Liver (tissue), 3 donors: ENCODE data around the gene KIAA0513.

ENCODE experiments used
- ATF3 ChIP-seq: IDR thresholded peaks from 2 replicates; pipeline ENCODE4 v1.6.1; 2016; ENCODE audit warnings: antibody characterized with exemption
- CTCF ChIP-seq: fragments of 150-350 bp; IDR thresholded peaks from 2 replicates; pipeline ENCODE4 v1.5.1; 2017; ENCODE audit warnings: improper control_type of control experiment, low read depth, low read length; ENCODE audit not compliant: missing input control
- EGR1 ChIP-seq, 2 donors: IDR thresholded peaks; 2 replicates each; pipeline ENCODE4 v1.6.1; 2016 to 2018; ENCODE audit warnings: antibody characterized with exemption in 2 of 2, low read depth in 2 of 2
- FOXA1 ChIP-seq: IDR thresholded peaks from 2 replicates; pipeline ENCODE4 v1.6.1; 2016; ENCODE audit warnings: antibody characterized with exemption
- GABPA ChIP-seq, 2 donors: IDR thresholded peaks in 1 of 2; conservative IDR thresholded peaks in 1 of 2; 2 replicates each; pipeline ENCODE4 v1.6.1; 2016; ENCODE audit warnings: antibody characterized with exemption in 2 of 2, mild to moderate bottlenecking in 1 of 2, moderate library complexity in 1 of 2
- HNF4G ChIP-seq: IDR thresholded peaks from 2 replicates; pipeline ENCODE4 v1.6.1; 2016; ENCODE audit warnings: antibody characterized with exemption
- JUND ChIP-seq, 2 donors: IDR thresholded peaks; 2 replicates each; pipeline ENCODE4 v1.6.1; 2016; ENCODE audit warnings: antibody characterized with exemption in 2 of 2
- MAX ChIP-seq: IDR thresholded peaks from 2 replicates; pipeline ENCODE4 v1.6.1; 2016; ENCODE audit warnings: antibody characterized with exemption
- RAD21 ChIP-seq, 2 donors: IDR thresholded peaks; 2 replicates each; pipeline ENCODE4 v1.6.1; 2016; ENCODE audit warnings: antibody characterized with exemption in 2 of 2, mild to moderate bottlenecking in 2 of 2
- REST ChIP-seq: IDR thresholded peaks from 2 replicates; pipeline ENCODE4 v1.6.1; 2016; ENCODE audit warnings: antibody characterized with exemption, mild to moderate bottlenecking
- SP1 ChIP-seq: IDR thresholded peaks from 2 replicates; pipeline ENCODE4 v1.6.1; 2018; ENCODE audit warnings: antibody characterized with exemption, mild to moderate bottlenecking
- TAF1 ChIP-seq: conservative IDR thresholded peaks from 2 replicates; pipeline ENCODE4 v1.6.1; 2016; ENCODE audit warnings: antibody characterized with exemption, mild to moderate bottlenecking
- YY1 ChIP-seq: IDR thresholded peaks from 2 replicates; pipeline ENCODE4 v1.6.1; 2016; ENCODE audit warnings: antibody characterized with exemption, mild to moderate bottlenecking
- donor health status: healthy.
- donor health status: healthy.

DNA sequence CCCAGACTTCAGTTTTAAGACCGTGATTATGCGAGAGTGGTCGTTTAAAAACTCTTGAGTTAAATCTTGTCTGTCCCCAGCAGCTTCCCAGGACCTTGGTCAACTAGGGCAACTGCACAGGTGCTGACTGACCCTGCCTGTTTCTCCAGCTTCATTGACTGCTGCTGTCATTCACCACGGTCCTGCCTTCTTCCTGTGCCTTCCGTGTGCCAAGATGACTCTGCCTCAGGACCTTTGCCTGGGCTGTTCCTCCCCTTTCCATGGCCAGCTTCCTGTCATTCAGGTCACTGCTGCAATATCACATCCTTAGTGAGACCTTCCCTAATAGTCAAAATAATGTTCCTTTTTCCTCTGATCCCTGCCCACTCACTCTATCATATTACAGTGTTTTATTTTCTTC is 3.9 kb downstream of the KIAA0513 start:
- TF ChIP-seq JUND (IDR thresholded peaks at IDR 0.05) (no peak), CTCF (no peak), MAX (no peak), ATF3 (no peak), YY1 (no peak), HNF4G (no peak), REST (no peak), FOXA1 (no peak), RAD21 (IDR thresholded peaks at IDR 0.05) (no peak), EGR1 (IDR thresholded peaks at IDR 0.05; ENCODE audit: low read depth in 2 of 2) (no peak), GABPA (IDR thresholded peaks at IDR 0.05 in 1 of 2, conservative IDR thresholded peaks at IDR 0.05 in 1 of 2) (no peak), SP1 (no peak), TAF1 (no peak)
